IMR-90 (cell line): ENCODE results near the gene IL13RA1.

Experiments
- CEBPB ChIP-seq: IDR thresholded peaks from 2 replicates; pipeline ENCODE4 v1.6.1; 2012; ENCODE audit warnings: low read depth, low read length, improper control_type of control experiment
- CHD1 ChIP-seq: IDR thresholded peaks from 2 replicates; pipeline ENCODE4 v1.6.1; 2012; ENCODE audit warnings: low read depth, low read length, improper control_type of control experiment
- CTCF ChIP-seq: conservative IDR thresholded peaks from 2 replicates; pipeline ENCODE4 v1.5.1; 2012; ENCODE audit warnings: mild to moderate bottlenecking, low read depth, low read length, improper control_type of control experiment
- ELK1 ChIP-seq: fragments of 150-350 bp; IDR thresholded peaks from 2 replicates; pipeline ENCODE4 v1.6.1; 2016; ENCODE audit warnings: low read depth, mild to moderate bottlenecking, low read length, moderate library complexity, borderline replicate concordance
- FOS ChIP-seq: fragments of 150-350 bp; IDR thresholded peaks from 2 replicates; pipeline ENCODE4 v1.6.1; 2016; ENCODE audit warnings: low read depth, low read length
- MXI1 ChIP-seq: IDR thresholded peaks from 2 replicates; pipeline ENCODE4 v1.6.1; 2012; ENCODE audit warnings: low read depth, mild to moderate bottlenecking, low read length, moderate library complexity, borderline replicate concordance
- POLR2A ChIP-seq: IDR thresholded peaks from 2 replicates; pipeline ENCODE4 v1.6.1; 2012; ENCODE audit warnings: mild to moderate bottlenecking, low read depth, low read length
- RFX5 ChIP-seq: IDR thresholded peaks from 2 replicates; pipeline ENCODE4 v1.8.0; 2012; ENCODE audit warnings: low read depth, mild to moderate bottlenecking, low read length, moderate library complexity
- SMC3 ChIP-seq: fragments of 150-350 bp; IDR thresholded peaks from 2 replicates; pipeline ENCODE4 v1.6.1; 2016; ENCODE audit warnings: low read depth, mild to moderate bottlenecking, antibody characterized with exemption, low read length, moderate library complexity
- USF2 ChIP-seq: fragments of 150-350 bp; IDR thresholded peaks from 2 replicates; pipeline ENCODE4 v1.6.1; 2017; ENCODE audit warnings: mild to moderate bottlenecking, antibody characterized with exemption, low read length, low read depth

- TF ChIP-seq CTCF (no peak), ELK1 (no peak), CEBPB (no peak), CHD1 (no peak), RFX5 (no peak), USF2 (no peak), FOS (no peak), POLR2A (no peak), SMC3 (no peak), MXI1 (no peak)
Observed at GRCh38 chrX:118755633-118756032, 28.2 kb downstream of the IL13RA1 start.
